ENCODE results near the gene PIAS2.

DNA sequence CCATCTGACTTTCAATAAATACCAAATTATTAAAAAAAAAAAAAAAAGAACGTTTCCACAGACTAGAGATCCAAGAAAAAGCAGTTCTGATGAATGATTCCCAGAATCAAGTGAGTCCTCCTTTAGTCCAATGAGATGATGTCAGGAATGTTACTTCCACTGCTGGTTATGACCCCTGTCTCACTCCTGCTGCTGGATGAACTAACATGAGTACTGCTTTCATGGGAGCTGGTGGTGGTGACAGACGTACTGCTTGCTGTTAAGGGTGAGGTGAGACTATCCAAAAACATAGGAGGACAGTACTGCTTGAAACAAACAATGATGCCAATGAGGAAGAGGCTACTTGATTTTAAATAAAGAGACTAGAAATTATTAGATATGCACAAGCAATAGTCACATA lies 105.0 kb downstream of the PIAS2 start:
- TF ChIP-seq CTCF (IDR thresholded peaks at IDR 0.05) (no peak), POLR2A (IDR thresholded peaks at IDR 0.05) (no peak), POLR2AphosphoS5 (IDR thresholded peaks at IDR 0.05) (no peak)
